Measurements from ENCODE around the gene ZFYVE16.

The ZFYVE16 gene

DNA sequence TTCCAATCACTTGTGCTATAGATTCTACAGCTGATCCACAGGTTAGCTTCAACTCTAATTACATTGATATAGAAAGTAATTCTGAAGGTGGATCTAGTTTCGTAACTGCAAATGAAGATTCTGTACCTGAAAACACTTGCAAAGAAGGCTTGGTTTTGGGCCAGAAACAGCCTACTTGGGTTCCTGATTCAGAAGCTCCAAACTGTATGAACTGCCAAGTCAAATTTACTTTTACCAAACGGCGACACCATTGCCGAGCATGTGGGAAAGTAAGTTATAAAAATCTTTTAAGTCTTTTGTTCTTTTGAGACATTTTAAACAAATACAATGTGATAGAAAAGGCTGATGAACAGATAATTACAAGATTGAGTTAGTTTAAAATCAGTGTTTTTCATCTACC, 30.9 kb downstream of the ZFYVE16 start:
- H3K9me2 ChIP-seq (replicated peaks; ENCODE audit: insufficient read depth, low read length) = no peaks in the 10 kb centered on the region
- H3K79me2 ChIP-seq (ENCODE audit: low read length) = no peaks in the 10 kb centered on the region
- H2AFZ ChIP-seq (ENCODE audit: low read length) = no peak overlapping the region
- DNase-seq = no peak
- no peaks in the 10 kb centered on the region; the same call in 1 of the 2 replicates for H3K36me3 ChIP-seq (replicated peaks; ENCODE audit: insufficient read depth, low read length)
- H3K9ac ChIP-seq (ENCODE audit: low read length) = no peak overlapping the region
- no peaks in the 10 kb centered on the region for H3F3A ChIP-seq (ENCODE audit: insufficient read depth, low read length)
- no peak overlapping the region for H3K4me3 ChIP-seq (ENCODE audit: low read length)
- H3K27me3 ChIP-seq (replicated peaks; ENCODE audit: insufficient read depth, low read length) = no peaks in the 10 kb centered on the region
- H3K9me3 ChIP-seq (replicated peaks; ENCODE audit: insufficient read depth, low read length) = no peaks in the 10 kb centered on the region
- H3K4me1 ChIP-seq (ENCODE audit: low read length) = no peaks in the 10 kb centered on the region
- no peak for TF ChIP-seq EZH2 (optimal IDR thresholded peaks at IDR 0.05; ENCODE audit: low read depth, low read length)
- TF ChIP-seq EZH2phosphoT487 (IDR thresholded peaks at IDR 0.05; ENCODE audit: low read length) = no peak
- TF ChIP-seq, protein P1, sequence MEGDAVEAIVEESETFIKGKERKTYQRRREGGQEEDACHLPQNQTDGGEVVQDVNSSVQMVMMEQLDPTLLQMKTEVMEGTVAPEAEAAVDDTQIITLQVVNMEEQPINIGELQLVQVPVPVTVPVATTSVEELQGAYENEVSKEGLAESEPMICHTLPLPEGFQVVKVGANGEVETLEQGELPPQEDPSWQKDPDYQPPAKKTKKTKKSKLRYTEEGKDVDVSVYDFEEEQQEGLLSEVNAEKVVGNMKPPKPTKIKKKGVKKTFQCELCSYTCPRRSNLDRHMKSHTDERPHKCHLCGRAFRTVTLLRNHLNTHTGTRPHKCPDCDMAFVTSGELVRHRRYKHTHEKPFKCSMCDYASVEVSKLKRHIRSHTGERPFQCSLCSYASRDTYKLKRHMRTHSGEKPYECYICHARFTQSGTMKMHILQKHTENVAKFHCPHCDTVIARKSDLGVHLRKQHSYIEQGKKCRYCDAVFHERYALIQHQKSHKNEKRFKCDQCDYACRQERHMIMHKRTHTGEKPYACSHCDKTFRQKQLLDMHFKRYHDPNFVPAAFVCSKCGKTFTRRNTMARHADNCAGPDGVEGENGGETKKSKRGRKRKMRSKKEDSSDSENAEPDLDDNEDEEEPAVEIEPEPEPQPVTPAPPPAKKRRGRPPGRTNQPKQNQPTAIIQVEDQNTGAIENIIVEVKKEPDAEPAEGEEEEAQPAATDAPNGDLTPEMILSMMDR (IDR thresholded peaks at IDR 0.05; ENCODE audit: low read length) = no peak
- H4K20me1 ChIP-seq (ENCODE audit: insufficient read depth, low read length) = no peaks in the 10 kb centered on the region
- H3K27ac ChIP-seq (ENCODE audit: low read length) = no peak overlapping the region
- no peak overlapping the region for H3K4me2 ChIP-seq (ENCODE audit: low read depth, low read length)

DNA sequence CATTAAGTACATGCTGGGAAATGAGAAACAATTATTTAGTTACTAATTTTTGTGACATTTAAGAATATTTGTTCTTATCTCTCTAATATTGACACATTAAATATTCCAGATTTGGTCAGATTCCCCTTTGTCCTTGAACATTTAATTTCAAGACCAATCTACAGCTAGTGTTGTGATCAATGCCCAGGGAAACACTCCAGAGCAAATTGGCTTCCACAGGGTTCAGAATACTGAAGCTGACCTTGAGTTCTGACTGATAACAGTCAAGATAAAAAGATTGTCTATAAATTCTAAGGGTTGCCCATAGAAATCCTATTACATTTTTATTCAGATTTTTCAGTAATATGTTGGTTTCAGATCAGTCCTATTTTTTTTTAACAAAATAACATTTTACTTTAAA, 31.3 kb downstream of the ZFYVE16 start:
- no peak overlapping the region for H3K4me2 ChIP-seq (ENCODE audit: low read depth, low read length)
- H3K27me3 ChIP-seq (replicated peaks; ENCODE audit: insufficient read depth, low read length) = no peaks in the 10 kb centered on the region
- H4K20me1 ChIP-seq (ENCODE audit: insufficient read depth, low read length) = no peaks in the 10 kb centered on the region
- no peak overlapping the region for H3K9ac ChIP-seq (ENCODE audit: low read length)
- no peak overlapping the region for H3K27ac ChIP-seq (ENCODE audit: low read length)
- H3K4me1 ChIP-seq (ENCODE audit: low read length) = no peaks in the 10 kb centered on the region
- no peaks in the 10 kb centered on the region for H3K9me3 ChIP-seq (replicated peaks; ENCODE audit: insufficient read depth, low read length)
- no peaks in the 10 kb centered on the region for H3K9me2 ChIP-seq (replicated peaks; ENCODE audit: insufficient read depth, low read length)
- DNase-seq = no peak
- H3F3A ChIP-seq (ENCODE audit: insufficient read depth, low read length) = no peaks in the 10 kb centered on the region
- TF ChIP-seq, protein P1 (IDR thresholded peaks at IDR 0.05; ENCODE audit: low read length) = no peak
- TF ChIP-seq EZH2 (optimal IDR thresholded peaks at IDR 0.05; ENCODE audit: low read depth, low read length) (no peak), EZH2phosphoT487 (IDR thresholded peaks at IDR 0.05; ENCODE audit: low read length) (no peak)
- no peaks in the 10 kb centered on the region for H3K79me2 ChIP-seq (ENCODE audit: low read length)
- H2AFZ ChIP-seq (ENCODE audit: low read length) = no peak overlapping the region
- no peaks in the 10 kb centered on the region; the same call in 1 of the 2 replicates for H3K36me3 ChIP-seq (replicated peaks; ENCODE audit: insufficient read depth, low read length)
- H3K4me3 ChIP-seq (ENCODE audit: low read length) = no peak overlapping the region

- Histone ChIP-seq H3K4me2 (ENCODE audit: low read depth, low read length) (no peak overlapping the region), H3F3A (ENCODE audit: insufficient read depth, low read length) (no peaks in the 10 kb centered on the region), H3K4me3 (ENCODE audit: low read length) (no peak overlapping the region), H2AFZ (ENCODE audit: low read length) (no peak overlapping the region), H3K79me2 (ENCODE audit: low read length) (no peaks in the 10 kb centered on the region), H3K27ac (ENCODE audit: low read length) (no peak overlapping the region), H3K36me3 (replicated peaks; ENCODE audit: insufficient read depth, low read length) (no peaks in the 10 kb centered on the region), H3K4me1 (ENCODE audit: low read length) (no peaks in the 10 kb centered on the region), H4K20me1 (ENCODE audit: insufficient read depth, low read length) (no peaks in the 10 kb centered on the region), H3K9me2 (replicated peaks; ENCODE audit: insufficient read depth, low read length) (no peaks in the 10 kb centered on the region), H3K27me3 (replicated peaks; ENCODE audit: insufficient read depth, low read length) (no peaks in the 10 kb centered on the region), H3K9ac (ENCODE audit: low read length) (no peak overlapping the region), H3K9me3 (replicated peaks; ENCODE audit: insufficient read depth, low read length) (no peaks in the 10 kb centered on the region)
- TF ChIP-seq EZH2 (optimal IDR thresholded peaks at IDR 0.05; ENCODE audit: low read depth, low read length) (no peak), EZH2phosphoT487 (IDR thresholded peaks at IDR 0.05; ENCODE audit: low read length) (no peak)
- TF ChIP-seq, protein P1 (IDR thresholded peaks at IDR 0.05; ENCODE audit: low read length) = no peak
- DNase-seq = no peak
Measured at GRCh38 chr5:80442742-80443141, 34.9 kb downstream of the ZFYVE16 start.

All from MM.1S (cell line).